SK-N-SH treated with all-trans-retinoic acid at 6 μM for 48 hours (cell line): ENCODE measurements around the gene SNAP91.
"Not testable (repeated sequence)": the region's sequence is repeated elsewhere in the genome, so short reads cannot be mapped to it uniquely, and the experiment has no call there.

ENCODE experiments used
- ATAC-seq: fragments of 200-7000 bp; cut with Tn5 transposase; 3 replicates; pipeline ENCODE4 v1.9.1; 2020; ENCODE audit warnings: mild to moderate bottlenecking, moderate library complexity
- ARNTL ChIP-seq: fragments of 450-650 bp; formaldehyde crosslinking; IDR thresholded peaks from 2 replicates; pipeline ENCODE4 v1.5.0; 2020; ENCODE audit warnings: low read depth, mild to moderate bottlenecking, moderate library complexity, borderline replicate concordance
- CSDC2 ChIP-seq: fragments of 250-450 bp; sonication (Bioruptor Pico); IDR thresholded peaks from 2 replicates; pipeline ENCODE4 v1.5.0; 2020; ENCODE audit warnings: mild to moderate bottlenecking, moderate library complexity
- CSRNP3 ChIP-seq: fragments of 250-450 bp; sonication (Bioruptor Pico); IDR thresholded peaks from 2 replicates; pipeline ENCODE4 v1.5.1; 2021; ENCODE audit warnings: mild to moderate bottlenecking, moderate library complexity
- ESRRG ChIP-seq: fragments of 250-450 bp; sonication (Bioruptor Pico); IDR thresholded peaks from 2 replicates; pipeline ENCODE4 v1.6.1; 2021; ENCODE audit warnings: mild to moderate bottlenecking
- GLIS3 ChIP-seq: fragments of 250-450 bp; sonication (Bioruptor Pico); IDR thresholded peaks from 2 replicates; pipeline ENCODE4 v1.5.0; 2020; ENCODE audit warnings: mild to moderate bottlenecking, moderate library complexity
- ISL1 ChIP-seq: fragments of 250-450 bp; sonication (Bioruptor Pico); IDR thresholded peaks from 2 replicates; pipeline ENCODE4 v2.1.2; 2022; ENCODE audit warnings: mild to moderate bottlenecking, moderate library complexity
- OSR1 ChIP-seq: fragments of 250-450 bp; sonication (Bioruptor Pico); IDR thresholded peaks from 2 replicates; pipeline ENCODE4 v1.8.0; 2022; ENCODE audit warnings: moderate library complexity, mild to moderate bottlenecking, inconsistent platforms
- POU6F1 ChIP-seq: fragments of 250-450 bp; sonication (Bioruptor Pico); IDR thresholded peaks from 2 replicates; pipeline ENCODE4 v1.8.0; 2021; ENCODE audit warnings: low read depth, mild to moderate bottlenecking, moderate library complexity, borderline replicate concordance
- PPARA ChIP-seq: fragments of 250-450 bp; sonication (Bioruptor Pico); IDR thresholded peaks from 2 replicates; pipeline ENCODE4 v1.5.0; 2020; ENCODE audit warnings: mild to moderate bottlenecking, borderline replicate concordance
- RARB ChIP-seq: fragments of 250-450 bp; sonication (Bioruptor Pico); IDR thresholded peaks from 2 replicates; pipeline ENCODE4 v1.8.0; 2021; ENCODE audit warnings: mild to moderate bottlenecking, moderate library complexity
- SNAI2 ChIP-seq: fragments of 250-450 bp; sonication (Bioruptor Pico); IDR thresholded peaks from 2 replicates; pipeline ENCODE4 v1.5.0; 2020; ENCODE audit warnings: mild to moderate bottlenecking, moderate library complexity
- TCF4 ChIP-seq: fragments of 250-450 bp; sonication (Bioruptor Pico); IDR thresholded peaks from 2 replicates; pipeline ENCODE4 v1.8.0; 2021; ENCODE audit warnings: mild to moderate bottlenecking, moderate library complexity, borderline replicate concordance
- TOX ChIP-seq: fragments of 250-450 bp; sonication (Bioruptor Pico); IDR thresholded peaks from 2 replicates; pipeline ENCODE4 v1.8.0; 2021; ENCODE audit warnings: mild to moderate bottlenecking, moderate library complexity, borderline replicate concordance
- ZC3H10 ChIP-seq: fragments of 250-450 bp; sonication (Bioruptor Pico); IDR thresholded peaks from 2 replicates; pipeline ENCODE4 v1.5.1; 2021; ENCODE audit warnings: mild to moderate bottlenecking, moderate library complexity
- ZFP3 ChIP-seq: fragments of 250-450 bp; sonication (Bioruptor Pico); IDR thresholded peaks from 2 replicates; pipeline ENCODE4 v1.5.0; 2020; ENCODE audit warnings: mild to moderate bottlenecking, moderate library complexity
- ZFP30 ChIP-seq: fragments of 450-650 bp; formaldehyde crosslinking; IDR thresholded peaks from 2 replicates; pipeline ENCODE4 v1.5.0; 2022; ENCODE audit warnings: mild to moderate bottlenecking, moderate library complexity
- ZNF565 ChIP-seq: fragments of 450-650 bp; formaldehyde crosslinking; conservative IDR thresholded peaks from 2 replicates; pipeline ENCODE4 v1.5.0; 2020; ENCODE audit warnings: low read depth, mild to moderate bottlenecking, moderate library complexity
- ZNF70 ChIP-seq: fragments of 450-650 bp; formaldehyde crosslinking; IDR thresholded peaks from 2 replicates; pipeline ENCODE4 v1.5.0; 2020; ENCODE audit warnings: mild to moderate bottlenecking, moderate library complexity
- ZNF8 ChIP-seq: fragments of 450-650 bp; formaldehyde crosslinking; IDR thresholded peaks from 2 replicates; pipeline ENCODE4 v1.5.0; 2020; ENCODE audit warnings: mild to moderate bottlenecking, moderate library complexity
- TF ChIP-seq, protein P1 (sequence below): fragments of 250-450 bp; sonication (Bioruptor Pico); IDR thresholded peaks from 2 replicates; pipeline ENCODE4 v1.5.0; 2020; ENCODE audit warnings: mild to moderate bottlenecking, moderate library complexity
- TF ChIP-seq, protein P2 (sequence below): fragments of 250-450 bp; sonication (Bioruptor Pico); IDR thresholded peaks from 2 replicates; pipeline ENCODE4 v1.8.0; 2020; ENCODE audit warnings: mild to moderate bottlenecking, moderate library complexity, borderline replicate concordance
- TF ChIP-seq, protein P3 (sequence below): fragments of 250-450 bp; sonication (Bioruptor Pico); IDR thresholded peaks from 2 replicates; pipeline ENCODE4 v1.5.1; 2020; ENCODE audit warnings: low read depth, mild to moderate bottlenecking, moderate library complexity

Gene SNAP91

DNA sequence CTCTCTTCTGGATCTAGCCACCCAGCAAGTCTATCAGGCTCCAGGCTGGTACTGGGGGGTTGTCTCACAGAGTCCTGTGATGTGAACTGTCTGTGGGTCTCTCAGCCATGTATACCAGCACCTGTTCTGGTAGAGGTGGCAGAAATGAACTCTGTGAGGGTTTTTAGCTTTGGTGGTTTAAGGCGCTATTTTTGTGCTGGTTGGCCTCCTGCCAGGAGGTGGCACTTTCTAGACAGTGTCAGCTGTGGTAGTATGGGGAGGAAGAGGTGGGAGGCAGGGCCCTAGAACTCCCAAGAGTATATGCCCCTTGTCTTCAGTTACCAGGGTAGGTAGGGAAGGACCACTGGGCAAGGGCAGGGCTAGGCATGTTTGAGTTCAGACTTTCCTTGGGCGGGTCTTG is 75.8 kb downstream of the SNAP91 start:
- no peak for TF ChIP-seq ISL1 (CRISPR knock-in tag)
- TF ChIP-seq ZFP3 (CRISPR knock-in tag) = no peak
- TF ChIP-seq GLIS3 (CRISPR knock-in tag) = no peak
- no peak for TF ChIP-seq ZNF565 (CRISPR knock-in tag)
- no peak for TF ChIP-seq ESRRG (CRISPR knock-in tag)
- TF ChIP-seq RARB (CRISPR knock-in tag) = no peak
- ATAC-seq = no peak

GRCh38 chr6:83629908-83630307 is 79.0 kb downstream of the SNAP91 start:
- ATAC-seq = not testable (repeated sequence)

DNA sequence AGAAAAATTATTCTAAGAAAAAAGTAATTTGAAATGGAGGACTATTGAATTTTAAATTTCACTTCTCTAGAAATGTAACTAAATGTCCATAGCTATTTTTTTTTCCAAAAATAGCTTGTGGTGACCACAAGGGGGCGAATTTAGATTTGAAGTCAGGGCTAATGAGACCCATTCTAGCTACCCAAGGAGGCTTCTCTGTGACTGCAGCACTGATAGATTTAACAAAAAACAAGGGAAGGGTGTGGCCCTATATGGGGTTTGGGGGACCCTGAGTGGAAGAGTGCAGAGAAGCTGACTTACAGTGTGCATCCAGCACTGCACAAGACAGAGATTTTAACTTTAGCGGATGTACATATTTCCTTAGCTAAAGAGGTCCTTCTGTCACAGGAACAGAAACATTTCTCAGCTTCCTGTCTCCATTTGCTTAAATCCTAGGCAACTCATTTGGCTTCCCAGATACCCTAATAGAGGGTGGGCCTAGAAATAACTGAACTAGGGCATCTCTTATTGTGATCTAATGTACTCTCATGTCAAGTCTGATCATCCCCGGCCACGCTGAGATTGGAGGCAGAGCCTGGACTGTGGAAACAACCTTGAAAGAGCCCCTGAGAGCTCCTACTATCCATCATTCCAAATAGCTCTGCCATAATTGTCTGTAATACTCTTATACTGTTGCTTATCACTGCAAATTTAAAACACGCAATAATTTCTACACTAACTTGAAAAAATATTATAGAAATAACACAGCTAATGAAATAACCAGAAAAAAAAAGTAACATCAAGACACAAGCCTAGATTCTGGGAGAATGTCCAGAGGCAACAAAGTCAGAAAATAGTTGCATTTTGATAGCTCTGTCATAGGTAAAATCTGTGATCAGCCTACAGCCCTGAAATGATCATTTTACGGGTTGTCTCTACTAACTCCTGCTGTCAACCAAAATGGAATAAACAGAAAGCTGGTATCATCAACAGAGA is 93.6 kb downstream of the SNAP91 start:
- peak; percentile 90 for ATAC-seq
- TF ChIP-seq SNAI2 (CRISPR knock-in tag) = no peak
- TF ChIP-seq CSDC2 (CRISPR knock-in tag) = no peak
- TF ChIP-seq RARB (CRISPR knock-in tag) = no peak
- peak; percentile 90 for TF ChIP-seq TCF4 (CRISPR knock-in tag)
- TF ChIP-seq ZNF565 (CRISPR knock-in tag) = no peak
- TF ChIP-seq PPARA (CRISPR knock-in tag) = no peak
- TF ChIP-seq, protein P1, sequence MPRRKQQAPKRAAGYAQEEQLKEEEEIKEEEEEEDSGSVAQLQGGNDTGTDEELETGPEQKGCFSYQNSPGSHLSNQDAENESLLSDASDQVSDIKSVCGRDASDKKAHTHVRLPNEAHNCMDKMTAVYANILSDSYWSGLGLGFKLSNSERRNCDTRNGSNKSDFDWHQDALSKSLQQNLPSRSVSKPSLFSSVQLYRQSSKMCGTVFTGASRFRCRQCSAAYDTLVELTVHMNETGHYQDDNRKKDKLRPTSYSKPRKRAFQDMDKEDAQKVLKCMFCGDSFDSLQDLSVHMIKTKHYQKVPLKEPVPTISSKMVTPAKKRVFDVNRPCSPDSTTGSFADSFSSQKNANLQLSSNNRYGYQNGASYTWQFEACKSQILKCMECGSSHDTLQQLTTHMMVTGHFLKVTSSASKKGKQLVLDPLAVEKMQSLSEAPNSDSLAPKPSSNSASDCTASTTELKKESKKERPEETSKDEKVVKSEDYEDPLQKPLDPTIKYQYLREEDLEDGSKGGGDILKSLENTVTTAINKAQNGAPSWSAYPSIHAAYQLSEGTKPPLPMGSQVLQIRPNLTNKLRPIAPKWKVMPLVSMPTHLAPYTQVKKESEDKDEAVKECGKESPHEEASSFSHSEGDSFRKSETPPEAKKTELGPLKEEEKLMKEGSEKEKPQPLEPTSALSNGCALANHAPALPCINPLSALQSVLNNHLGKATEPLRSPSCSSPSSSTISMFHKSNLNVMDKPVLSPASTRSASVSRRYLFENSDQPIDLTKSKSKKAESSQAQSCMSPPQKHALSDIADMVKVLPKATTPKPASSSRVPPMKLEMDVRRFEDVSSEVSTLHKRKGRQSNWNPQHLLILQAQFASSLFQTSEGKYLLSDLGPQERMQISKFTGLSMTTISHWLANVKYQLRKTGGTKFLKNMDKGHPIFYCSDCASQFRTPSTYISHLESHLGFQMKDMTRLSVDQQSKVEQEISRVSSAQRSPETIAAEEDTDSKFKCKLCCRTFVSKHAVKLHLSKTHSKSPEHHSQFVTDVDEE (CRISPR knock-in tag) = peak; percentile 95; the same call in 1 of the 2 replicates
- TF ChIP-seq POU6F1 (CRISPR knock-in tag) = no peak
- peak; percentile 58; the same call in 1 of the 2 replicates for TF ChIP-seq GLIS3 (CRISPR knock-in tag)
- TF ChIP-seq ZNF70 (CRISPR knock-in tag) = no peak
- no peak for TF ChIP-seq ZC3H10 (CRISPR knock-in tag)
- no peak; the same call in 1 of the 2 replicates for TF ChIP-seq CSRNP3
- no peak for TF ChIP-seq ZFP30 (CRISPR knock-in tag)
- peak; percentile 96 for TF ChIP-seq ISL1 (CRISPR knock-in tag)
- no peak; the same call in 1 of the 2 replicates for TF ChIP-seq ESRRG (CRISPR knock-in tag)
- peak; percentile 35 for TF ChIP-seq ZNF8 (CRISPR knock-in tag)
- TF ChIP-seq, protein P2, sequence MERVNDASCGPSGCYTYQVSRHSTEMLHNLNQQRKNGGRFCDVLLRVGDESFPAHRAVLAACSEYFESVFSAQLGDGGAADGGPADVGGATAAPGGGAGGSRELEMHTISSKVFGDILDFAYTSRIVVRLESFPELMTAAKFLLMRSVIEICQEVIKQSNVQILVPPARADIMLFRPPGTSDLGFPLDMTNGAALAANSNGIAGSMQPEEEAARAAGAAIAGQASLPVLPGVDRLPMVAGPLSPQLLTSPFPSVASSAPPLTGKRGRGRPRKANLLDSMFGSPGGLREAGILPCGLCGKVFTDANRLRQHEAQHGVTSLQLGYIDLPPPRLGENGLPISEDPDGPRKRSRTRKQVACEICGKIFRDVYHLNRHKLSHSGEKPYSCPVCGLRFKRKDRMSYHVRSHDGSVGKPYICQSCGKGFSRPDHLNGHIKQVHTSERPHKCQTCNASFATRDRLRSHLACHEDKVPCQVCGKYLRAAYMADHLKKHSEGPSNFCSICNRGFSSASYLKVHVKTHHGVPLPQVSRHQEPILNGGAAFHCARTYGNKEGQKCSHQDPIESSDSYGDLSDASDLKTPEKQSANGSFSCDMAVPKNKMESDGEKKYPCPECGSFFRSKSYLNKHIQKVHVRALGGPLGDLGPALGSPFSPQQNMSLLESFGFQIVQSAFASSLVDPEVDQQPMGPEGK (CRISPR knock-in tag) = no peak
- TF ChIP-seq TOX (CRISPR knock-in tag) = no peak
- no peak for TF ChIP-seq ARNTL (CRISPR knock-in tag)
- TF ChIP-seq OSR1 (CRISPR knock-in tag) = no peak
- TF ChIP-seq, protein P3, sequence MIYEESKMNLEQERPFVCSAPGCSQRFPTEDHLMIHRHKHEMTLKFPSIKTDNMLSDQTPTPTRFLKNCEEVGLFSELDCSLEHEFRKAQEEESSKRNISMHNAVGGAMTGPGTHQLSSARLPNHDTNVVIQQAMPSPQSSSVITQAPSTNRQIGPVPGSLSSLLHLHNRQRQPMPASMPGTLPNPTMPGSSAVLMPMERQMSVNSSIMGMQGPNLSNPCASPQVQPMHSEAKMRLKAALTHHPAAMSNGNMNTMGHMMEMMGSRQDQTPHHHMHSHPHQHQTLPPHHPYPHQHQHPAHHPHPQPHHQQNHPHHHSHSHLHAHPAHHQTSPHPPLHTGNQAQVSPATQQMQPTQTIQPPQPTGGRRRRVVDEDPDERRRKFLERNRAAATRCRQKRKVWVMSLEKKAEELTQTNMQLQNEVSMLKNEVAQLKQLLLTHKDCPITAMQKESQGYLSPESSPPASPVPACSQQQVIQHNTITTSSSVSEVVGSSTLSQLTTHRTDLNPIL = no peak
